Measurements from ENCODE around the gene SCCPDH.
A peak's percentile ranks its signal among the peaks of the same experiment; 100 is the strongest.

DNA sequence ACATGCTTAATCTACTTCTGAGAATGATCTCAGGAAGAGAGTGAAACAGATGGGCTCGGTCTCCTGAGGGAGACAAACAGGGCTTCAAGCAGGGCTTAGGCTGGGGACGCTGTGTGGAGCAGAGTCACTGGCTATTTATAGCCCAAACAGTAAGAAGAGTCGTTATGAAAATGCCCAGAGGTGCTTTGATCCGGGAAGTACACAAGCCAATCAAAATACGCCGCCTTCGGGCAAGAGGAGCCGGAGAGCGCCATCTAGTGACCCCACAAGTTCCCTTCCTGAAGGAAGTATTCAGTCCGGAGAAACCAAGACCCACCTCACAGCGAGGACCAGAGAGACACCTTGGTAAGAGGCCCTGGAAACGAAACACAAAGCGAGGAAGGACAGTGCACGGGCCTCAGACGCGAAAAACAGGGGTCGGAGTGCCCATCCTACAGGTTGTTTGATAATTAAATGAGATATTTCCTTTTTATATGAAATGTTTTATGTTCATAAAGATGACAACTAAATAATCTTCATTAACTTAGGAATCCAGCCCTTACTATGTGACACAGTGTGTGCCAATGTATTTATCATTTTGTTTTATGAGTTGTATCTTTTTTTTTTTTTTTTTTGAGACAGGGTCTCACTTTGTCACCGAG lies 25.0 kb upstream of the SCCPDH start:
- TF ChIP-seq, protein P1, sequence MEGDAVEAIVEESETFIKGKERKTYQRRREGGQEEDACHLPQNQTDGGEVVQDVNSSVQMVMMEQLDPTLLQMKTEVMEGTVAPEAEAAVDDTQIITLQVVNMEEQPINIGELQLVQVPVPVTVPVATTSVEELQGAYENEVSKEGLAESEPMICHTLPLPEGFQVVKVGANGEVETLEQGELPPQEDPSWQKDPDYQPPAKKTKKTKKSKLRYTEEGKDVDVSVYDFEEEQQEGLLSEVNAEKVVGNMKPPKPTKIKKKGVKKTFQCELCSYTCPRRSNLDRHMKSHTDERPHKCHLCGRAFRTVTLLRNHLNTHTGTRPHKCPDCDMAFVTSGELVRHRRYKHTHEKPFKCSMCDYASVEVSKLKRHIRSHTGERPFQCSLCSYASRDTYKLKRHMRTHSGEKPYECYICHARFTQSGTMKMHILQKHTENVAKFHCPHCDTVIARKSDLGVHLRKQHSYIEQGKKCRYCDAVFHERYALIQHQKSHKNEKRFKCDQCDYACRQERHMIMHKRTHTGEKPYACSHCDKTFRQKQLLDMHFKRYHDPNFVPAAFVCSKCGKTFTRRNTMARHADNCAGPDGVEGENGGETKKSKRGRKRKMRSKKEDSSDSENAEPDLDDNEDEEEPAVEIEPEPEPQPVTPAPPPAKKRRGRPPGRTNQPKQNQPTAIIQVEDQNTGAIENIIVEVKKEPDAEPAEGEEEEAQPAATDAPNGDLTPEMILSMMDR (IDR thresholded peaks at IDR 0.05) = peak; percentile 61 to 83 (median 79)
- TF ChIP-seq POLR2A (IDR thresholded peaks at IDR 0.05) = no peak
